ENCODE measurements around the gene MLF1.

DNA sequence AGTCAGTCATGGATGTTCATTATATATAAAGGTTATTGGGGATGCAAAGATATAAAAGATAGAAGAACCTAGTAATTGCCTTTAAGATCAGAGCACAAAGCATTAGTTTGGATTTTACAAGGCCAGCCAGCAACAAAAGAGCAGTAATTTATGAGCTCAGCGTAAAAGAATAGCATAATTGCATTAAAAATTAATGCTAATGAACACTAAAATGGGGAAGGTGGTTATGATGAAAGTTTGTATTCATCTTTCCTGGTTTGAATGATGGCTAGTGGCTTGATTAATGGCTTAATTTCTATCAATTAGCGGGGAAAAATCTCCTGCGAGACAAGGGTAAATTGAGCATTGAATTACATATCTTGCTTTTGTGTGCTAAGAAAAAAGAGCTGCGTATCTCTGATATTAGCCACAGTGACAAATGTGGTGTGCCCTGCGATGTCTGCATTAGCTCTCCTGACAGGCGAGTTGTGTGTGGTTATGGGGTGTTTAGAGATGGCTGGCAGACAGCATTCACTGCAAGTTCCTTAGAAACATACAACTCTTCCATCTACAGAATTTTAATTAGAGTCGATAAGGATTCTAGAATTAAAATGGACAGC, 42.8 kb upstream of the MLF1 start:
- TF ChIP-seq, protein P1, sequence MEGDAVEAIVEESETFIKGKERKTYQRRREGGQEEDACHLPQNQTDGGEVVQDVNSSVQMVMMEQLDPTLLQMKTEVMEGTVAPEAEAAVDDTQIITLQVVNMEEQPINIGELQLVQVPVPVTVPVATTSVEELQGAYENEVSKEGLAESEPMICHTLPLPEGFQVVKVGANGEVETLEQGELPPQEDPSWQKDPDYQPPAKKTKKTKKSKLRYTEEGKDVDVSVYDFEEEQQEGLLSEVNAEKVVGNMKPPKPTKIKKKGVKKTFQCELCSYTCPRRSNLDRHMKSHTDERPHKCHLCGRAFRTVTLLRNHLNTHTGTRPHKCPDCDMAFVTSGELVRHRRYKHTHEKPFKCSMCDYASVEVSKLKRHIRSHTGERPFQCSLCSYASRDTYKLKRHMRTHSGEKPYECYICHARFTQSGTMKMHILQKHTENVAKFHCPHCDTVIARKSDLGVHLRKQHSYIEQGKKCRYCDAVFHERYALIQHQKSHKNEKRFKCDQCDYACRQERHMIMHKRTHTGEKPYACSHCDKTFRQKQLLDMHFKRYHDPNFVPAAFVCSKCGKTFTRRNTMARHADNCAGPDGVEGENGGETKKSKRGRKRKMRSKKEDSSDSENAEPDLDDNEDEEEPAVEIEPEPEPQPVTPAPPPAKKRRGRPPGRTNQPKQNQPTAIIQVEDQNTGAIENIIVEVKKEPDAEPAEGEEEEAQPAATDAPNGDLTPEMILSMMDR (IDR thresholded peaks at IDR 0.05), result no peak
- TF ChIP-seq, protein P2, sequence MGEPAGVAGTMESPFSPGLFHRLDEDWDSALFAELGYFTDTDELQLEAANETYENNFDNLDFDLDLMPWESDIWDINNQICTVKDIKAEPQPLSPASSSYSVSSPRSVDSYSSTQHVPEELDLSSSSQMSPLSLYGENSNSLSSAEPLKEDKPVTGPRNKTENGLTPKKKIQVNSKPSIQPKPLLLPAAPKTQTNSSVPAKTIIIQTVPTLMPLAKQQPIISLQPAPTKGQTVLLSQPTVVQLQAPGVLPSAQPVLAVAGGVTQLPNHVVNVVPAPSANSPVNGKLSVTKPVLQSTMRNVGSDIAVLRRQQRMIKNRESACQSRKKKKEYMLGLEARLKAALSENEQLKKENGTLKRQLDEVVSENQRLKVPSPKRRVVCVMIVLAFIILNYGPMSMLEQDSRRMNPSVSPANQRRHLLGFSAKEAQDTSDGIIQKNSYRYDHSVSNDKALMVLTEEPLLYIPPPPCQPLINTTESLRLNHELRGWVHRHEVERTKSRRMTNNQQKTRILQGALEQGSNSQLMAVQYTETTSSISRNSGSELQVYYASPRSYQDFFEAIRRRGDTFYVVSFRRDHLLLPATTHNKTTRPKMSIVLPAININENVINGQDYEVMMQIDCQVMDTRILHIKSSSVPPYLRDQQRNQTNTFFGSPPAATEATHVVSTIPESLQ (CRISPR knock-in tag; IDR thresholded peaks at IDR 0.05), result no peak
- TF ChIP-seq NR1H2 (CRISPR knock-in tag; IDR thresholded peaks at IDR 0.05), result no peak
- TF ChIP-seq, protein P3, sequence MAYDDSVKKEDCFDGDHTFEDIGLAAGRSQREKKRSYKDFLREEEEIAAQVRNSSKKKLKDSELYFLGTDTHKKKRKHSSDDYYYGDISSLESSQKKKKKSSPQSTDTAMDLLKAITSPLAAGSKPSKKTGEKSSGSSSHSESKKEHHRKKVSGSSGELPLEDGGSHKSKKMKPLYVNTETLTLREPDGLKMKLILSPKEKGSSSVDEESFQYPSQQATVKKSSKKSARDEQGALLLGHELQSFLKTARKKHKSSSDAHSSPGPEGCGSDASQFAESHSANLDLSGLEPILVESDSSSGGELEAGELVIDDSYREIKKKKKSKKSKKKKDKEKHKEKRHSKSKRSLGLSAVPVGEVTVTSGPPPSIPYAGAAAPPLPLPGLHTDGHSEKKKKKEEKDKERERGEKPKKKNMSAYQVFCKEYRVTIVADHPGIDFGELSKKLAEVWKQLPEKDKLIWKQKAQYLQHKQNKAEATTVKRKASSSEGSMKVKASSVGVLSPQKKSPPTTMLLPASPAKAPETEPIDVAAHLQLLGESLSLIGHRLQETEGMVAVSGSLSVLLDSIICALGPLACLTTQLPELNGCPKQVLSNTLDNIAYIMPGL (CRISPR knock-in tag; IDR thresholded peaks at IDR 0.05), result no peak
- TF ChIP-seq, protein P4, sequence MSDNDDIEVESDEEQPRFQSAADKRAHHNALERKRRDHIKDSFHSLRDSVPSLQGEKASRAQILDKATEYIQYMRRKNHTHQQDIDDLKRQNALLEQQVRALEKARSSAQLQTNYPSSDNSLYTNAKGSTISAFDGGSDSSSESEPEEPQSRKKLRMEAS (CRISPR knock-in tag; IDR thresholded peaks at IDR 0.05), result no peak
- TF ChIP-seq KAT7 (CRISPR knock-in tag; IDR thresholded peaks at IDR 0.05; ENCODE audit: borderline replicate concordance), result no peak
- TF ChIP-seq, protein P5, sequence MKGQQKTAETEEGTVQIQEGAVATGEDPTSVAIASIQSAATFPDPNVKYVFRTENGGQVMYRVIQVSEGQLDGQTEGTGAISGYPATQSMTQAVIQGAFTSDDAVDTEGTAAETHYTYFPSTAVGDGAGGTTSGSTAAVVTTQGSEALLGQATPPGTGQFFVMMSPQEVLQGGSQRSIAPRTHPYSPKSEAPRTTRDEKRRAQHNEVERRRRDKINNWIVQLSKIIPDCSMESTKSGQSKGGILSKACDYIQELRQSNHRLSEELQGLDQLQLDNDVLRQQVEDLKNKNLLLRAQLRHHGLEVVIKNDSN (CRISPR knock-in tag; IDR thresholded peaks at IDR 0.05), result no peak
- TF ChIP-seq, protein P6, sequence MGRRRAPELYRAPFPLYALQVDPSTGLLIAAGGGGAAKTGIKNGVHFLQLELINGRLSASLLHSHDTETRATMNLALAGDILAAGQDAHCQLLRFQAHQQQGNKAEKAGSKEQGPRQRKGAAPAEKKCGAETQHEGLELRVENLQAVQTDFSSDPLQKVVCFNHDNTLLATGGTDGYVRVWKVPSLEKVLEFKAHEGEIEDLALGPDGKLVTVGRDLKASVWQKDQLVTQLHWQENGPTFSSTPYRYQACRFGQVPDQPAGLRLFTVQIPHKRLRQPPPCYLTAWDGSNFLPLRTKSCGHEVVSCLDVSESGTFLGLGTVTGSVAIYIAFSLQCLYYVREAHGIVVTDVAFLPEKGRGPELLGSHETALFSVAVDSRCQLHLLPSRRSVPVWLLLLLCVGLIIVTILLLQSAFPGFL (CRISPR knock-in tag; IDR thresholded peaks at IDR 0.05; ENCODE audit: borderline replicate concordance), result no peak
- TF ChIP-seq, protein P7, sequence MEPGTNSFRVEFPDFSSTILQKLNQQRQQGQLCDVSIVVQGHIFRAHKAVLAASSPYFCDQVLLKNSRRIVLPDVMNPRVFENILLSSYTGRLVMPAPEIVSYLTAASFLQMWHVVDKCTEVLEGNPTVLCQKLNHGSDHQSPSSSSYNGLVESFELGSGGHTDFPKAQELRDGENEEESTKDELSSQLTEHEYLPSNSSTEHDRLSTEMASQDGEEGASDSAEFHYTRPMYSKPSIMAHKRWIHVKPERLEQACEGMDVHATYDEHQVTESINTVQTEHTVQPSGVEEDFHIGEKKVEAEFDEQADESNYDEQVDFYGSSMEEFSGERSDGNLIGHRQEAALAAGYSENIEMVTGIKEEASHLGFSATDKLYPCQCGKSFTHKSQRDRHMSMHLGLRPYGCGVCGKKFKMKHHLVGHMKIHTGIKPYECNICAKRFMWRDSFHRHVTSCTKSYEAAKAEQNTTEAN (CRISPR knock-in tag; IDR thresholded peaks at IDR 0.05), result no peak
- TF ChIP-seq, protein P8, sequence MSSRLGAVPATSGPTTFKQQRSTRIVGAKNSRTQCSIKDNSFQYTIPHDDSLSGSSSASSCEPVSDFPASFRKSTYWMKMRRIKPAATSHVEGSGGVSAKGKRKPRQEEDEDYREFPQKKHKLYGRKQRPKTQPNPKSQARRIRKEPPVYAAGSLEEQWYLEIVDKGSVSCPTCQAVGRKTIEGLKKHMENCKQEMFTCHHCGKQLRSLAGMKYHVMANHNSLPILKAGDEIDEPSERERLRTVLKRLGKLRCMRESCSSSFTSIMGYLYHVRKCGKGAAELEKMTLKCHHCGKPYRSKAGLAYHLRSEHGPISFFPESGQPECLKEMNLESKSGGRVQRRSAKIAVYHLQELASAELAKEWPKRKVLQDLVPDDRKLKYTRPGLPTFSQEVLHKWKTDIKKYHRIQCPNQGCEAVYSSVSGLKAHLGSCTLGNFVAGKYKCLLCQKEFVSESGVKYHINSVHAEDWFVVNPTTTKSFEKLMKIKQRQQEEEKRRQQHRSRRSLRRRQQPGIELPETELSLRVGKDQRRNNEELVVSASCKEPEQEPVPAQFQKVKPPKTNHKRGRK (CRISPR knock-in tag; IDR thresholded peaks at IDR 0.05; ENCODE audit: borderline replicate concordance), result no peak
- no peak for TF ChIP-seq IRF2 (CRISPR knock-in tag; IDR thresholded peaks at IDR 0.05; ENCODE audit: borderline replicate concordance, low read depth)
- TF ChIP-seq ZNF317 (CRISPR knock-in tag; IDR thresholded peaks at IDR 0.05; ENCODE audit: borderline replicate concordance, low read depth), result no peak

Data from WTC11 (cell line).